Neuronal stem cell (in vitro differentiated cells): ENCODE measurements around the gene DHH.
A peak's percentile ranks its signal among the peaks of the same experiment; 100 is the strongest.
"Not testable (repeated sequence)": the region's sequence is repeated elsewhere in the genome, so short reads cannot be mapped to it uniquely, and the experiment has no call there.

Experiments used
- DNase-seq: peaks from one replicate; pipeline ENCODE4 v3.0.0-alpha.2; 2013; ENCODE audit warnings: low spot score
- H2AFZ ChIP-seq: one replicate; pipeline ENCODE4 v1.6.1; 2013; ENCODE audit warnings: mild to moderate bottlenecking, low read length, inconsistent platforms
- H2AK5ac ChIP-seq: 2 replicates; pipeline ENCODE4 v1.6.1; 2013; ENCODE audit warnings: low read depth, mild to moderate bottlenecking, inconsistent platforms, low read length, moderate library complexity, mixed read lengths
- H2BK120ac ChIP-seq: 2 replicates; pipeline ENCODE4 v1.6.1; 2013; ENCODE audit warnings: low read depth, mild to moderate bottlenecking, inconsistent platforms, low read length, moderate library complexity, mixed read lengths
- H2BK12ac ChIP-seq: one replicate; pipeline ENCODE4 v1.6.1; 2013; ENCODE audit warnings: low read length, inconsistent platforms
- H2BK15ac ChIP-seq: 2 replicates; pipeline ENCODE4 v1.6.1; 2013; ENCODE audit warnings: mild to moderate bottlenecking, low read length, inconsistent platforms, mixed read lengths
- H2BK5ac ChIP-seq: one replicate; pipeline ENCODE4 v1.6.1; 2013; ENCODE audit warnings: inconsistent platforms, mild to moderate bottlenecking, low read length, moderate library complexity
- H3K14ac ChIP-seq: one replicate; pipeline ENCODE4 v1.6.1; 2013; ENCODE audit warnings: low read length, inconsistent platforms
- H3K18ac ChIP-seq: 2 replicates; pipeline ENCODE4 v1.6.1; 2013; ENCODE audit warnings: low read length, inconsistent platforms
- H3K23ac ChIP-seq: 2 replicates; pipeline ENCODE4 v1.6.1; 2013; ENCODE audit warnings: low read depth, mild to moderate bottlenecking, mixed read lengths, low read length, inconsistent platforms; ENCODE audit not compliant: poor library complexity
- H3K27ac ChIP-seq: replicated peaks from 3 replicates; pipeline ENCODE4 v1.5.1; 2013; ENCODE audit warnings: low read length, inconsistent platforms
- H3K27me3 ChIP-seq, 3 experiments: 2 replicates each; pipeline ENCODE4 v1.6.1; 2013; ENCODE audit warnings: low read length in 3 of 3, mild to moderate bottlenecking in 2 of 3, inconsistent platforms in 1 of 3, low read depth in 1 of 3, mixed read lengths in 1 of 3, moderate library complexity in 1 of 3; ENCODE audit not compliant: control insufficient read depth in 3 of 3, insufficient read depth in 3 of 3
- H3K36me3 ChIP-seq, 2 donors: replicated peaks in 1 of 2; 2 replicates each; pipeline ENCODE4 v1.6.1; 2013; ENCODE audit warnings: low read length in 2 of 2; ENCODE audit not compliant: control insufficient read depth in 2 of 2, insufficient read depth in 2 of 2
- H3K4ac ChIP-seq: 2 replicates; pipeline ENCODE4 v1.6.1; 2013; ENCODE audit warnings: inconsistent platforms, mild to moderate bottlenecking, low read length, moderate library complexity
- H3K4me1 ChIP-seq, 2 donors: 1 replicate in 1 of 2; 2 replicates in 1 of 2; pipeline ENCODE4 v1.6.1; 2013; ENCODE audit warnings: low read length in 2 of 2, low read depth in 1 of 2; ENCODE audit not compliant: control insufficient read depth in 2 of 2, insufficient read depth in 1 of 2
- H3K4me2 ChIP-seq: one replicate; pipeline ENCODE4 v1.6.1; 2013; ENCODE audit warnings: mild to moderate bottlenecking, low read length, inconsistent platforms; ENCODE audit not compliant: insufficient read depth, poor library complexity, severe bottlenecking
- H3K4me3 ChIP-seq, 2 donors: 2 replicates each; pipeline ENCODE4 v1.5.1; 2013; ENCODE audit warnings: low read length in 2 of 2, mild to moderate bottlenecking in 2 of 2, inconsistent platforms in 1 of 2, moderate library complexity in 1 of 2
- H3K79me1 ChIP-seq: one replicate; pipeline ENCODE4 v1.6.1; 2013; ENCODE audit warnings: low read depth, mild to moderate bottlenecking, inconsistent platforms, low read length, moderate library complexity
- H3K9ac ChIP-seq: one replicate; pipeline ENCODE4 v1.6.1; 2013; ENCODE audit warnings: mild to moderate bottlenecking, low read depth, low read length, inconsistent platforms; ENCODE audit not compliant: poor library complexity
- H3K9me3 ChIP-seq, 2 donors: replicated peaks in 1 of 2; 2 replicates each; pipeline versions ENCODE3 to v1.6.1; 2013; ENCODE audit warnings: low read length in 2 of 2, mild to moderate bottlenecking in 2 of 2, inconsistent platforms in 1 of 2, low read depth in 1 of 2, mixed read lengths in 1 of 2, moderate library complexity in 1 of 2; ENCODE audit not compliant: control insufficient read depth in 2 of 2, insufficient read depth in 1 of 2
- H4K8ac ChIP-seq: one replicate; pipeline ENCODE4 v1.6.1; 2013; ENCODE audit warnings: low read depth, mild to moderate bottlenecking, inconsistent platforms, low read length, moderate library complexity
- H4K91ac ChIP-seq: one replicate; pipeline ENCODE4 v1.6.1; 2013; ENCODE audit warnings: low read length, low read depth, mild to moderate bottlenecking, inconsistent platforms; ENCODE audit not compliant: poor library complexity
- WGBS, 2 donors: extraction: QIAGEN DNeasy Blood & Tissue Kit; methylation state at CpG; one replicate each; pipeline ENCODE4 v1.1.7; 2013; ENCODE audit warnings: missing lambda C conversion rate in 2 of 2, mixed read lengths in 1 of 2; ENCODE audit not compliant: insufficient read length in 2 of 2, insufficient replicate concordance in 1 of 2; ENCODE audit errors: extremely low coverage in 2 of 2; 5-methylcytosine and 5-hydroxymethylcytosine counted together

The DHH gene

DNA sequence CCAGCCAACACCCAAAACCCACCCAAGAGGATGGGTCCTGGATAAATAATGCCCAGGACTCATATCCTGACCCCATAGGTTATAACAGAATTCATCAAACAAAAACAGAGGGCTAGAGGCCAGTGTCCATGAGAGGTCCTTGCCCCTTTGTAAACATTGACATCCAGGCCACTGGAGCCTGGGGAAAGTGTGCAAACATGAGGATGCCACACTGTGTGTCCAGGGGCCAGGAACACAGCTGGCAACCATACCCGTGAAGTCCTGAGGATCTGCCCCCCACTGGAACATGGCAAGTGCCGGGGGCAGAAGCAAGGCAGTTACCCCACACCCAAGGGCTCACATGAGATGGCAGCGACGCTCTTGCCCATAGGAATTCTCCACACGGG is 29.8 kb downstream of the DHH start:
- Histone ChIP-seq H3K36me3 (peaks cover 0 to 3% of the 10 kb centered on the region in 2 donors), H3K23ac (no peak overlapping the region), H4K91ac (no peak overlapping the region), H3K79me1 (no peaks in the 10 kb centered on the region), H3K14ac (no peak overlapping the region), H2AK5ac (no peak overlapping the region), H3K9ac (peak overlapping the region; percentile 27), H2BK120ac (no peak overlapping the region), H3K9me3 (no peaks in the 10 kb centered on the region), H2BK5ac (no peak overlapping the region), H3K4me3 (no peak overlapping the region), H3K4me1 (peaks cover 7 to 11% of the 10 kb centered on the region in 2 donors), H3K18ac (no peak overlapping the region), H2BK15ac (no peak overlapping the region), H3K4me2 (no peak overlapping the region), H2BK12ac (no peak overlapping the region), H4K8ac (no peak overlapping the region), H3K27ac (no peak overlapping the region), H2AFZ (no peak overlapping the region), H3K4ac (no peak overlapping the region), H3K27me3 (peaks cover 0 to 7% (median 0%) of the 10 kb centered on the region in 3 experiments)
- no peak for DNase-seq
- WGBS, 2 donors = no CpG with 5 or more reads among the region's 5 CpGs

DNA sequence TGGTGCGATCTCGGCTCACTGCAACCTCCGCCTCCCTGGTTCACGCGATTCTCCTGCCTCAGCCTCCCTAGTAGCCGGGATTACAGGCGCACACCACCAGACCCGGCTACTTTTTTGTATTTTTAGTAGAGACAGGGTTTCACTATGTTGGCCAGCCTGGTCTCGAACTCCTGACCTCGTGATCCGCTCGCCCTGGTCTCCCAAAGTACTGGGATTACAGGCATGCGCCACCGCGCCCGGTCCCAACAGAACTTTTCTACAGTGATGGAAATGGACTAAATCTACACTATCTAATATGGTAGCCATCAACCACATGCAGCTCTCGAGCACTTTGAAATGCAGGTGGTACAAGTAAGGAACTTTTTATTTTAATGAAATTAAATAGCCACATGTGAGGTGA is 32.7 kb downstream of the DHH start:
- H2BK5ac ChIP-seq, H2BK120ac ChIP-seq, H3K9me3 ChIP-seq, H2BK15ac ChIP-seq, H3K4me2 ChIP-seq, H3K4me3 ChIP-seq, H3K23ac ChIP-seq, H3K14ac ChIP-seq, H3K27ac ChIP-seq, H4K8ac ChIP-seq, H3K27me3 ChIP-seq, DNase-seq, H2AK5ac ChIP-seq, H3K18ac ChIP-seq, H4K91ac ChIP-seq, H2BK12ac ChIP-seq, H3K4ac ChIP-seq, H3K9ac ChIP-seq: not testable (repeated sequence)
- no CpG with 5 or more reads among the region's 17 CpGs for WGBS, 2 donors
- H3K4me1 ChIP-seq = peaks cover 22 to 23% of the 10 kb centered on the region in 2 donors
- H2AFZ ChIP-seq = peak overlapping the region; percentile 99
- H3K79me1 ChIP-seq = peaks cover 11% of the 10 kb centered on the region
- peaks cover 0 to 14% of the 10 kb centered on the region in 2 donors for H3K36me3 ChIP-seq

DNA sequence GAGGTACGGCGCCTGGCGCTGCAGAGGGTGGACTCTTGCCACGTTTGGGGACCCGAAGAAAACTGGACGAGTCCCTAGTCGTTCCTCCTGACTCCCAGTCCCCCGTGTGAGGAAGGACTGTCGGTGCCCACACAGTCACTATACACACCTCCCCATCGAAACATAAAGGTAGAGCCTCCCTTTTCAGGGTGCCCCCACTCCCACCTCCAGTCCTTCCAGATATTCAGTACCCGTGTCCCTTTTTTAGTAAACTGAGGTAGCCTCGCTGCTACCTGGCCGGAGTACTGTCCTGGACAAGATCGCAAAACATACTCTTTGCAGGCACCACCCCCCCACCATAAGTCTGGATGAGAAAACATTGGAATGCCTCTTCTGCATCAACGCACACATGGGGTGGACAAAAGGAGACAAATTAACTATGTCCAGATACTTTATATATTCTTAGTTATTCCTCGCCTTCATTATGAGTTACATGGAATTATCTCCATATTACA is 33.4 kb downstream of the DHH start:
- Histone ChIP-seq H3K23ac (peak overlapping the region; percentile 75), H2AK5ac (no peak overlapping the region), H3K27me3 (no peaks in the 10 kb centered on the region), H3K9me3 (no peaks in the 10 kb centered on the region), H3K18ac (peak overlapping the region; percentile 96), H3K14ac (no peak overlapping the region), H3K4ac (no peak overlapping the region), H2BK12ac (no peak overlapping the region), H4K91ac (no peak overlapping the region), H2BK120ac (no peak overlapping the region), H3K27ac (peak overlapping the region; percentile 91), H3K4me3 (peak overlapping the region; percentile 80 to 98), H2BK15ac (no peak overlapping the region), H3K9ac (no peak overlapping the region), H3K4me2 (peak overlapping the region; percentile 69), H3K4me1 (peaks cover 26 to 31% of the 10 kb centered on the region in 2 donors), H3K79me1 (peaks cover 11% of the 10 kb centered on the region), H4K8ac (no peak overlapping the region), H2AFZ (peak overlapping the region; percentile 99), H3K36me3 (peaks cover 0 to 21% of the 10 kb centered on the region in 2 donors), H2BK5ac (peak overlapping the region; percentile 97)
- WGBS, 2 donors = no CpG with 5 or more reads among the region's 16 CpGs
- no peak for DNase-seq

DNA sequence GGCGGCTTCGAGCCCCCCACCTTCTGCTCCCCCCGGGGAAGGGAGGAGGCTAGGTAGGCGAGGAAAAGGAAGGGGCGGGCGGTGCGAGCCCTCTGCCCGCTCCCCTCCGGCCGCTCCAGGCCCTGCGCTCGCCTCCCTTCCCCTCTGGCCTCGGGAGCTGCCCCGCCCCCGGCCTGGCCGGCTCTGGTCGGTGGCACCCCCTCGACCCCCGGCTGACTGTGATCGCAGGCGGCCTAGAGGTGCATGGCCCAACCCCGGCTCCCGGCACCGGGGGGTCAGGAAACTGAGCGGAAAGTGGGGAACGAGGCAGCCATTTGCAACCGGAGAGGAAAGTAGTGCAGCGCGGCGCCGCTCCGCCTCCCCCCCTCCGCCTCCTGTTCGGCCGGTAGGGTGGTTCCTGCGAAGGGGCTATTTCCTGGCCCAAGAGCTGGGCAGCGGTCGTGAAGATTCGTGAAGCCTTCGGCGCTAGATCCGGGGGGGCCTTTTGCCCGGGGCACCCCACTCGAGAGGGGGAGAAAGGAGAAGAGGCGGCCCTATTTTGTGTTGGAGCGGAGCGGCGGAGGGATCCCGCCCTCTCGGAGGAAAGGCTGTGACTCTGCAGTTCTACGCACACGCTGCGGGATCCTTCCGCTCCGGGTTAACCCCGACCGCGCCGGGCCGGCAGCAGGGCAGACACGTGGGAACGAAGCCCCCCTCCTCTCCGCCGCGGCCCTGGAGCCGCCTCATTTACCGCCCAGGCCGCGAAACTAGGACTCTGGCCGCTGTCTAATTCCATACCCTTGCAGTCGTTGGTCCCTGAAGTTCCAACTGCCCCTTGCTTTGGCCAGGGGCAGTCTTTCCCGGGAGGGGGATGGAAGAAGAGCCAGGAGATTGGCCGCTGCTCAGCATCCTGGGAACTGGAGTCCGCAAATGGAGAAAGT is 34.1 kb downstream of the DHH start, which contains the start of gene KMT2D:
TSS of gene KMT2D (minus strand) at position 558 of the 920 bp plus-strand sequence. CDS start 5,470 bp downstream, outside the sequence.
- H2AK5ac ChIP-seq = peak within 1 kb of the TSS; percentile 38
- peak within 1 kb of the TSS; percentile 99 for H2AFZ ChIP-seq
- peaks cover 2 to 28% of the 10 kb centered on the region in 2 donors for H3K36me3 ChIP-seq
- peaks cover 26 to 32% of the 10 kb centered on the region in 2 donors for H3K4me1 ChIP-seq
- H3K4ac ChIP-seq = no peak within 1 kb of the TSS
- no peaks in the 10 kb centered on the region for H3K9me3 ChIP-seq
- H4K91ac ChIP-seq = peak within 1 kb of the TSS; percentile 65
- H3K9ac ChIP-seq = peak within 1 kb of the TSS; percentile 94
- no peak within 1 kb of the TSS for H4K8ac ChIP-seq
- DNase-seq = peak; percentile 96
- peak within 1 kb of the TSS; percentile 86 for H2BK15ac ChIP-seq
- peak within 1 kb of the TSS; percentile 86 for H3K23ac ChIP-seq
- H2BK5ac ChIP-seq = peak within 1 kb of the TSS; percentile 97
- H3K4me2 ChIP-seq = peak within 1 kb of the TSS; percentile 95
- H3K4me3 ChIP-seq = peak within 1 kb of the TSS; percentile 80 to 98
- no peaks in the 10 kb centered on the region for H3K27me3 ChIP-seq
- peak within 1 kb of the TSS; percentile 61 for H3K14ac ChIP-seq
- H2BK12ac ChIP-seq = no peak within 1 kb of the TSS
- peak within 1 kb of the TSS; percentile 91 for H3K27ac ChIP-seq
- H2BK120ac ChIP-seq = no peak within 1 kb of the TSS
- peaks cover 12% of the 10 kb centered on the region for H3K79me1 ChIP-seq
- peak within 1 kb of the TSS; percentile 99 for H3K18ac ChIP-seq
- no CpG with 5 or more reads among the region's 74 CpGs for WGBS, 2 donors
